Effector CD8-positive, alpha-beta T cell (primary cell): ENCODE results near the gene AFG1L.

Source experiments
- DNase-seq: peaks from one replicate; lab custom pipeline; 2025; lab: John Stamatoyannopoulos, UW

AFG1L gene

DNA sequence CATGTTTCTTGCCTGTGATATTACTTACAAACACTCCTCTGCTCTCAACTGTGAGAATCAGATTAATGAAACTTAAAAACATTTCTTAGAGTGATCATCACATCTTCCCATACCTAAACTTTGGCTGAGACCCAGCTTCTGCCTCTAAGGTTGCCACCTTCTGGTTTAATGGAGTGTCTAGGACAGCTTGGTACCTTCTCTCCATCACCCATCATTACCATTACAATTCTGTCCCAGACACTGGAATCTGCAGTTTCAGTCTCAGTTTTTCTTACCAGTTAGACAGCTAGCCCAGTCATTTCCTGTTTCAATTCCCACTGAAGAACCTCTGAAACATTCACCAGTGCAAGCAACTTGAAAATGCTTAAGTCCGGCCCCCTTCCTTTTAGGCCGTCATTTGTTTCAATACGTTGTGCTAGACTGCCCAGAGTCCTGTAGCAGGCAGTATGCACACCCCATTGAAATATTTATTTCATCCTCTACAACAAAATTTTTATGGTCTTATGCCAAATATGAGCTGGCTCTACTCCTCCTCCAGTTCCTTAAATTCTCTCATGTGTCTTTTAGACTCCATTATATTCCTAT is 158.8 kb downstream of the AFG1L start:
- DNase-seq: no peak

DNA sequence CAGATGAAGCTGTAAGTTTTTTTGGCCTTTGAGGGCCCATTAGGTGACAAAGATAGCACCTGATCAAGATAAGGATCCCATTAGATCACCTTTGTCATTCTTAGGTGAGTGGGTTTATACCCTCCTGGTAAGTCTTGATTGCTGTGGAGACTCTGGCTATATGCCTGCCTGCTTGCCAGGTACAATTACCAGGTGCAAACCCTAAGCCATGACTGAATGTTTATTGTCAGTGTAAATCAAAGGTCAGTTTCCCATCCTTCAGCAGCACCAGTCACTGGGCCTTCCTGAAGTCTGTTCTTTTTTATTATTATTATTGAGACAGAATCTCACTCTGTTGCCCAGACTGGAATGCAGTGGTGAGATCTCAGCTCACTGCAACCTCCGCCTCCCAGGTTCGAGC is 159.5 kb downstream of the AFG1L start:
- no peak for DNase-seq

DNA sequence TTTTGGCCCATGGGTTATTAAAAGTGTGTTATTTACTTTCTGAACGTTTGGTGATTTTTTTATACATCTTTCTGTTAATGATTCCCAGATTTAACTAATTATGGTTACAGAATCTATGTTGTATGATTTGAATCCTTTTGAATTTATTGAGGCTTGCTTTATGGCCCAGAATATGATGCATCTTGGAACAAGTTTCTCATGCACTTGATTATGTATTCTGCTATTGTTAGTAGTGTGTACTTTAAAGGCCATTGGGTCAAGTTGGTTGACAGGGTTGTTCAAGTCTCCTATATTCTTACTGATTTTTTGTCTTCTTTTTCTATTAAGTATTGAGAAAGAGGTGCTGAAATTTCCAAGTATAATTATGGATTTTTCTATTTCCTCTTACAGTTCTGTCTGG is 160.8 kb downstream of the AFG1L start:
- no peak for DNase-seq

DNA sequence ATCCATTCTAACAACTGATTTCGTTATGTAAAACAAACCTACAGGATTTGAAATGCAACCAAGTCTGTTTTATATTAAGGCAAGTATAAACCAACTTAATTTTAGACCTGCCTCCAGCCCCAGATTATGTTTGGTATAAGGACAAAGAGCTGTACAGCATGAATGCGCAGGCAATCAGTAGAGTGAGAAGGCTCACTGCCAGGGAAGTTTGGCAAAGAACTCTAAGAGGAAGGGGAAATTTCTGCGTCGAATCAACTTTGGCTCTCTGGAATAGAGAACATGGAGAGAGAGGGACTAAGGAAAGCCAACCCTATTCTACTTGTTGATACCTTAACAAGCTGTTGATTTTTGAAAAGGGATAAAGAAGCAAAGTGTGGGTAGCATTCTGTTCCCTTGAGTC is 168.9 kb downstream of the AFG1L start:
- no peak for DNase-seq

DNA sequence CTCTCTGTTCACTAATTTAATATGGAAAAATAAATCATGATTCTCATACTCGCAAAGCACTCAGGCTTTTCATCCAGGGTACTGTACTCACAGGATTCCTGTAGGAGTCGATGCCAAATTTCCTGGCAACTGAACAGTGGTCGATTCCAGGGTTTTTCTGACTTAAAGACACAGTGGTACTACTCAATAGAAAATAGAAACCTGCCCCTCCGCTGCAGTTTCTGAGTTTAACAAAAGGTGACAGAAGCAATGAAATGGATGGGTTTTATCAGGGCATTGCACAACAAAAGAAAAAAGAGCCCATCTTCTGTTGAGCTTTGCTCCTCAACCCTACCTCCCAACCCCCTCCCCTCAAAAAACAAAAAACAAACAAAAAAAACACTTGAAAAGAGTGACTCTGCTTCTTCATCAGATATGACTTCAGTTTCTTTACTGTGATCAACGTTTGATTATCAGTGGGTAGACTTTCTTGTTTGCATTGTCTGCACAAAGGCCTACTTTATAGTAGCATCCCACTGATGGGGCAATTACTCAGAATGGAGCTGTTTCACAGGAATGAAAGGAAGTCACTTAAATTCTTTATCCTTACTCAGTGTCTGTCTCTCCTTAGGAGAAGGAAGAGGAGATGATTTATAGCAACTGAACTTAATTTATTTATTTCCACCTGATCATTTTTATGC is 169.7 kb downstream of the AFG1L start:
- no peak for DNase-seq

DNA sequence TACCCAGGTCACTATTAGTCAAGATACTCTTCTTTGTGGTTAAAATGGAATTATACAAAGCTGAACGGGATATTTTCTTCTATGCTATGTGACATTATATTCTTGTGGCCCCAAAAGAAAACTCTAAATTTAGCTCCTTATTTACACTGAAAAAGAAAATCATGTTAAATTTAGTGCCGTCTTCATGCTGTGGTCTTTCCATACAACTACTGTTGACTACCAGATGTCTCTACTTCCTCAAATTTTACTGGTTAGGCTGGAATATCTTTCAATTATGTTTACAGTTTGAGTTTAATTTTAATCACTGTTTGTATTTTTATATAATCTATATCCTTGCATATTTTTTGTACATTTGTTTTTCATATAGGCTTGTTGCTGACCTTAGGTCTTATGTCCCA is 170.2 kb downstream of the AFG1L start:
- DNase-seq: no peak

DNA sequence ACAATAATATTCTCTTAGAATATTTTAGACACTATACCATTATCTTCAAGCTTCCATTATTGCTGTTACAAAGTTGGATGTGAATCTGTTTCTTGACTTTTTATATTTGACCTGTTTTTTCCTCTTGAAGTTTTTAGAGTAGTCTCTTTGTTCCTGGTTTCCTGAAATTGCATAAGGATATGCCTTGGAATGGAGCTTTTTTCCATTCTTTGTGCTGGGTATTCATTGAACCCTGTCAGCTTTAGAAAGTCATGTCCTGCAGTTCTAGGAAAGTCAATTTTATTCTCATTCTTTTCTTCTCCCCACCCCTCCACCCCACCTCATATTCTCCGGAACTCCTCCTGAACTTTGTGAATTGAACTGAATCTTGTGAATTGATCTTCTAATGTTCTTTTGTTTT is 173.5 kb downstream of the AFG1L start:
- DNase-seq: no peak

DNA sequence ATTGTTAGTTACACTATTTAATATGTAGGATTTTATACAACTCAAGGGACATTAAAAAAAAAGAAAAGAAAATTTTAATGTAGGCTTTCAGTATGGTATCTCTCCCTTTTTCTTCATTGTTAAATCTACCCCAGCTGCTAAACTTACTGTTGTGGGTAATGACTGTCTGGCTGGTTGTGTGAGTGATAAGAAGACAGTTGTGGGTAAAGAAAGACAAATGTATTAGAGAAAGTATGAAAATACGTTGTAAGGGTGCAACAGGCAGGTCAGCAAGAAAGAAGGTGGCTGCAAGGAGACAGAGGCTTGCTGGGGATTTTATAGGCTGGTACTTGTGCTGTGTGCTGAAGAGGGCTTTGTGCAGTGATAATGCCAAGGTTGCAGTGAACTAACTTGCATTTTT is 174.5 kb downstream of the AFG1L start:
- no peak for DNase-seq

DNA sequence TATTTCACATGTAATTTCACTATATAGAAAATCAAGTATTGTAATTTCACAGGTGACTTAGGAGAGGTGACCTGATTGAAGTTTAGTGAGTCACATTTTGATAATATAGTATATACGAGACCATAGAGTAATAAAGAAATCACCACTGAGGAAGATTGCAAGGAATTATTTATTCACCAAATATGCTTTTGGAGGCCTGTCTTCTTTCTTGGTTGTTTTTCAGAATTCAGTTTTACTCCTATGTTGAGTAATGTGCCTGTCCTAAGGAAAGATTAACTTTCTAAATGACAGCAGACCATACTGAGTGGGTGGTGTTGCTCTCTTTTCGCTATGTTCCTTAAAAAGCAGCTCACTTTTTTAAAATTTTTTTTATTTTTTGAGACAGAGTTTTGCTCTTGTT is 178.3 kb downstream of the AFG1L start:
- no peak for DNase-seq

DNA sequence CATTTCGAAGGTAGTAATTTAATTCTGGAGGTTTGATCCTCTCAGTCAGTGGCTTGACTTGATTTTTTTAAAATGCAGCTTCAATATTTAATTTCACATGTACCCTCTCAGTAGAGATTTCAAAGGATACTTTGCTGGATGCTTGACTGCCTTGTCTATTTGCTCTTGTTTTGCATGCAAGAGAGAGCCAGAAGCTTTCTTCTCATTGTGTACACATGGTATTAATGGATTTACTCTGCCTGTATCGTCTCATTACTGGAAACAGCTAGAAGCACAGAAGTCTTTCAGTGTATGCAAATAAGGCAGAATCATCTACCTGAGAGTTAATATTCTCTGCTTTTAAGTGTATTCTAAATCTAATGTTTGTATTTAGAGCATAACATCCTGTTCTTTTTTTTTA is 181.5 kb downstream of the AFG1L start:
- no peak for DNase-seq

DNA sequence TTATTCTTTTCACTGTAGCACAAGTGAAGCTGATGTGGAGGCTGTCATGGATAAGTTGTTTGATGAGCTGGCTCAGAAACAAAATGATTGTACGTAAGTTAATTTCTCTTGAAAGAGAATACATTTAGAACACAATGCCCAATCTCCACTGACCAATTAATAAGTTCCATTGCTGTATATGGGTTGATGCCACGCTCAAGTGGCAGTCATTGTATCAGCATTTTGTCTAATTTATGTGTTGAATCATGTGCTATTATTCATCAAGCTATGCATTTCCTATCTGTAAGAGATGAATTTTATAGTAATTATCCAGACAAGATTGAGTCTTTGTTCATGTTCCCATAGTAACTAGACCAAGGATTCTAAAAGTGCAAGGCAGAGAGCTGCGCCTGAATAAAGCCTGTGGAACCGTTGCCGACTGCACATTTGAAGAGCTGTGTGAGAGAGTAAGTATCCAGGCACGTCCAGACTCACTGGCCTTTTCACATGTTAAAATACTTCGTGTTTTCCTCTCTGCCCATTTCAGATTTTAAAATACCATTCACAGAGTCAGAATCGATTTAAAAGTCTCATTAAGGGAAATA is 182.1 kb downstream of the AFG1L start:
- no peak for DNase-seq

DNA sequence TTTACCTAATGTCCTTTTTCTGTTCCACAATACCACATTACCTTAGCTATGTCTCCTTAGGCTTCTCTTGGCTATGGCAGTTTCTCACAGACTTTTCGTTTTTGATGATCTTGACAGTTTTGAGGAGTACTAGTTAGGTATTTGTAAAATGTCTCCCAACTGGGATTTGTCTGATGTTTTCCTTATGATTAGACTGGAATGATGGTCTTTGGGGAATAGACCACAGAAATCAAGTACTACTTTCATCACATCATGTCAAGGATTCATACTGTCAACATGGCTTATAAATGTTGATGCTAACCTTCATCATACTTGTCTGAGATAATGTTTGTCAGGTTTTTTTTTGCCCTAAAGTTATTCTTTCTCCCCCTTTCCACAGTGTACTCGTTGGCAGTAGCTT is 187.7 kb downstream of the AFG1L start:
- DNase-seq: no peak

DNA sequence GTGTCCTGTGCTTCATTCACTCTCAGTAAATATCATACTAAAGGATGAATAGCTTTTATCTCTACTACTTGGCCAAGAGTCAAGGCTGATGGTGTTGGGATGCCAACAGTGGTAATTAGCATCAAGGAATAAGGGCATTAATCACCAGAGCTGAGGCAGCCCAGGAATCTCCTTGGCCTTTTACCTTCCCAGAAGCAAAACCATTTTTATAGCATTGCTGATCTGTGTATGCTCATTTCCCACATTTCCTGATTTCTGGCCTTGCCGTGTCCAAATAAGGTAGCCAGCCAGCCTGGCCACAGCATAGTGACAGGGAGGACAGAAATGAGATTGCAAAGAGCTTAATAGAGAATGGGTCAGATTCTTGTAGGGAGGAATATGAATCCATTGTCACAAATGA is 189.2 kb downstream of the AFG1L start:
- DNase-seq: no peak

DNA sequence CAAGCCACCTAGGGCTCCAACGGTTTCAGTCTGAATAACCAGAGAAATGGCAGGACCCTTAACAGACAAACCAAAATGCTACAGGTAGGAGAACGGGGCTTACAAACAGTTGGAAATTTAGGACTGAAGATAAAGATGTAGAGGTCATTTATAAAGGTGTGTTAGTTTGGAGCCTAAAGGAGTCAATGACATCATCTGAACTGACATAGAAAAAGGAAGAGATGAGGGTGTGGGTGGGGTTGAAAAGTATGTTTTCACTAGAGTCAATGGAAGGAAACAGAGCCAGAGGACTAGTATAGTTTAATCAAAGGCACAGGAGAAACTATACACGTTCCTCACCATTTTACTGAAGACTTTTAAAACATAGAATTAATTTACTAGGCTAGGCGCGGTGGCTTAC is 194.8 kb downstream of the AFG1L start:
- no peak for DNase-seq

DNA sequence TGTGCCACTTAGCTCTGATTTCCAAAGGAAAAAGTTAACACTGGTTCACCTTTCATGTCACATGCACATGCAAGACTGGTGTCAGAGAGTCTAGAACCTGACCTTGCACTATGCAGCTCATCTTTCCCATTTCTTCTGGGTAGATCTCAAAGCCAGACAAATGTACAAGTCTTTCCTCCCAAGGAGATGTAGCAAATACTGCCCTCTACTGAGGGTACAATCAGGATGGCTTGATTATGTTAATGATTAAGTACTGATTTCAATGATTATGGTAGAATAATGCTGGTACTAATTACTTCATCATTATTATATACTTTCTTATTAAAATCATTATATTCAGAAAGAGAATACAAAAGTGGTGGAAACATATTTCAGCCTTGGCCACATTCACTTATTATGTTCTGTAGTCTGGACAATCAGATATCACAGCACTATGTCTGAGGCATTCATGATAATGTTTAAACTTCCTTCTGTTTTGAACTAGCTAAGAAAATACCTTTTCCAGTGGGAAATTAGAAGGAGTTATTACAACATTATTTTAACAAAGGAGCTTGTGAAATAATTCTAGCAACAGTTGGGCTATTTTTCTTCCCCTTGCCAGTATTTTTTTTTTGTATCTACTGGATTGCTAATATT is 197.4 kb downstream of the AFG1L start:
- no peak for DNase-seq

DNA sequence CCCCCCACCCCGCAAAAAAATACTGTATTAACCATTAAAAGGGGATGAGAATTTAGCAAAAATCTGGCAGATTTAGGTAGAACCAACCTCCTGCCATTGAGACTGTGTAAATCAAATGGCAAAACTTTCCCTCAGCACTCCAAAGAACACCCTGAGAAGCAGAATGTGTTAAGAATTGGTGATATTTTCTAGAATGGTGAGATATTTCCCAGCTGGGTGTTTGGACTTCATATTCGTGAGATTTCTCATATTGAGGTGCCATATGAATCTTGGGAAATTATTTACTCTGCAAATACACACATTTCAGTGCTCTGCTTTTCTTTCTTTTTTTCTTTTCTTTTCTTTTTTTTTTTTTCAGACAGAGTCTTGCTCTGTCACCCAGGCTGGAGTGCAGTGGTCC is 199.6 kb downstream of the AFG1L start:
- DNase-seq: no peak

DNA sequence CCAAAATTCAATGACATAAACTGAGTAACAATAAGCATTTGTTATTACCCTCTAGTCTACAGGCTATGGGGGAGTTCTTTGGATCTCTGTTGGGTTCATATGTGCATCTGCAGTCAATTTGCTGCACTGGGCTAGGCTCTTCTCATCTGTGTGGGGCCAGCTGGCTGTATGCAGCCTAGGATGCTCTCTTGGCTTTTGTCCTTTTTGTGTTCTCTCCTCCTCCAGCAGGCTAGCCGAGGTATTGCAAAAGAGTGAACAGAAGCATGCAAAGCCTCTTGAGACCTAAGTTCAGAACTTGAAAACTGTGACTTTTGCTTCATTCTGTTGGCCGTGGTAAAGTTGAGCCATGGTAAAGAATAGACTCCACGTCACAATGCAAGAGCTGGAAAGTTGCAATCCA is 203.0 kb downstream of the AFG1L start:
- DNase-seq: no peak

DNA sequence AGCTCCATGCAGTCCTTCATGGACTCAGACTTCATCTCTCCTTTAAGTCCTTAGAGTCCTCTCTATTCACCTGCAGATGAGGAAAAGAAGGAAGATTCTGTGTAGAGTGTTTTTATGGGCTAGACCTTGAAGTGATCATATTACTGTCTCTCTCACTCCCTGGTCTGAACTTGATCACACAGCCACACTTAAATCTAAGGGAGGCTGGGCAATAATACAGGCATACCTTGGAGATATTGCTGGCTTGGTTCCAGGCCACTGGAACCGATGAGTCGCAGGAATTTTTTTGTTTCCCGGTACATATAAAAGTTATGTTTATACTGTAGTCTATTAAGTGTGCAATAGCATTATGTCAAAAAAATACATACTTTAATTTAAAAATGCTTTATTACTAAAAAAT is 206.7 kb downstream of the AFG1L start:
- DNase-seq: no peak

DNA sequence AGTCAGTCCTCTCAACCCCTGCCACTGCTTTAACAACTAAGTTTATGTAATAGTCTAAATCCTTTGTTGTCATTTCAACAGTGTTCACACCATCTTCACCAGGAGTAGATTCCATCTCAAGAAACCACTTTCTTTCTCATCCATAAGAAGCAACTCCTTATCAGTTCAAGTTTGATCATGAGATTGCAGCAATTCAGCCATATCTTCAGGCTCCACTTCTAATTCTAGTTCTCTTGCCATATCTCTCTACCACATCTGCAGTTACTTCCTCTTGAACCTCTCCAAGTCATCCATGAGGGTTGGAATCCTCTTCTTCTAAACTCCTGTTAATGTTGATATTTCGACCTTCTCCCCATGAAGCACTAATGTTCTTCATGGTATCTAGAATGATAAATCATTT is 208.0 kb downstream of the AFG1L start:
- no peak for DNase-seq

DNA sequence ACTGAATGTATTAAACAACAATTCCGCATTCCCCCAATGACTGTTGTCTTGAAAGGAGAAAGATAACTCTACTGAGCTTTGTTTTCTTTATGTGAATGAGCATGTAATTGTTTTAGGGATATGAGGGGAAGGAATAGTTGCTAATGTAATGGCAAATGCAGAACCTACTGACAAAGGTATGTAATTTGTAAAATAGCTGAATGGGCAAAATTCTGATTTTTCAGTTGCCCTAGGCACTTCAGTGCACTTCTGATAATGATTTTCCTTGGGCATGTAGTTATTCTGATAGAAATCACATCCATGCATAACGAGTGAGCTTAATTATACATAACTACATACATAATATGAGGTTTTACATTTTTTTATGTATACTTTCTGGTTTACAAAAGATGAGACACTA is 212.5 kb downstream of the AFG1L start:
- no peak for DNase-seq

DNA sequence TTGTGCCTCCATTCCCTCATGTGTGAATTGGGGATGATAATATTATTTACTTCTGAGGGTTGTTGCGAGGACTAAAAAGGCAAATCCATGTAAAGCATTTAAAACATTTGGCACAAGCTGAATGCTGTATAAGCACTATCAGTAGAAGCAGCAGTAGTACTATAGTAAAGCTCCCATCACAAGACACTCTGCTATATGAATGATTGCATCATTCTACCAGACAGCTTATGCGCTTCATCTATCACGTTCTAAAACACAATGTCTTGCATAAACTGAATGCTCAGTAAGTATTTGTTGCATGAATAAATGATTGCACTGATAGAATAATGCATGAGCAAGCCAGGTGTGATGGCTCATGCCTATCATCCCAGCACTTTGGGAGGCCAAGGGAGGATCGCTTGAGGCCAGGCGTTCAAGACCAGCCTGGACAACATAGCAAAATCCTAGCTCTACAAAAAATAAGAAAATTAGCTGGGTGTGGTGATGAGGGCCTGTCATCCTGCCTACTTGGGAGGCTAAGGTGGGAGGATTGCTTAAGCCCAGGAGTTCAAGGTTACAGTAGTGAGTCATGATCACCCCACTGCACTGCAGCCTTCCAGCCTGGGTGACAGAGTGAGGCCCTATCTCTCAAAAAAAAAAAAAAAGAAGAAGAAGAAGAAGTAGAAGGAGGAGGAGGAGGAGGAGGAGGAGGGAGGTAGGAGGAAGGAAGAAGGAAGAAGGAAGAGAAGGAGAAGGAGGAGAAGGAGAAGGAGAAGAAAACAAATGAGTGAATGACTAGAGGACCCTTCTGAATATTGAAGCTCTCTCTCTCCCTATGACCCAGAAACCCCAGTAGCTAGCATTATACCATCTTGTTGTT is 215.8 kb downstream of the AFG1L start:
- DNase-seq: no peak
